HG03571 (cell line): ENCODE data around the gene DRAP1.
A peak's percentile ranks its signal among the peaks of the same experiment; 100 is the strongest.

Source experiments
- ATAC-seq: cut with Tn5 transposase; IDR thresholded peaks from one replicate; pipeline ENCODE4 v1.9.1; 2021; ENCODE audit not compliant: unreplicated experiment

DRAP1 gene, protein sequence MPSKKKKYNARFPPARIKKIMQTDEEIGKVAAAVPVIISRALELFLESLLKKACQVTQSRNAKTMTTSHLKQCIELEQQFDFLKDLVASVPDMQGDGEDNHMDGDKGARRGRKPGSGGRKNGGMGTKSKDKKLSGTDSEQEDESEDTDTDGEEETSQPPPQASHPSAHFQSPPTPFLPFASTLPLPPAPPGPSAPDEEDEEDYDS

GRCh38 chr11:65919141-65919572 lies at the start of gene DRAP1:
DRAP1 (plus strand) TSS chr11:65919426; CDS start chr11:65919502, 76 bp downstream.
- ATAC-seq, result peak; percentile 70

DNA sequence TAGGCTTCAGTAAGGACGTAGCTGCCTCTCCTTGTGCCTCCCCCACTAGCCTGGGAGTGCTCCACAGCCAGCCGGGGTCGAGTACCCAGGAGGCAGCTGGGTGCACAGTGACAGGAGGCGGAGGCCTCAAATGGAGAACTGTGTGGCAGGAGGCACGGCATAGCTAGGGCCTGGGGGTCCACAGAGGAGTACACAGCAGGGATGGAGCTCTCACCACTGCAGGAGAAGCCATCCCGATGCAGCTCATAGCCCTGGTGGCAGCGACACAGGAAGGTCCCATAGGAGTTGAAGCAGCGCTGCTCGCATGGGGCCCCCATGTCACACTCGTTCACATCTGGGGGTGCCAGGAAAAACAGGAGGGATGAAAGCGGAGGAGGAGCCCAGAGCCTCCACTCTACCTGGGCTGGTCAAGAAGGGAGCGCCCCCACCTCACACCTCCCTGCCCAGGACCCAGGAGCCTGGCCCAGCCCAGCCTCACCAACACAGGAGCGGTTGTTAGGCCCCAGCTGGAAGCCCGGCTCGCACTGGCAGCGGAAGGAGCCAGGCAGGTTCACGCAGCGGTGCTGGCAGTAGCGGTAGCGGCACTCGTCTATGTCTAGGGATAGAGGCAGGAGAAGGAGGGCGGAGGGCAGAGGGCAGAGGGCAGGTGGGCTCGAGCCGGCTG lies 49.5 kb upstream of the DRAP1 start:
- ATAC-seq, result no peak

DNA sequence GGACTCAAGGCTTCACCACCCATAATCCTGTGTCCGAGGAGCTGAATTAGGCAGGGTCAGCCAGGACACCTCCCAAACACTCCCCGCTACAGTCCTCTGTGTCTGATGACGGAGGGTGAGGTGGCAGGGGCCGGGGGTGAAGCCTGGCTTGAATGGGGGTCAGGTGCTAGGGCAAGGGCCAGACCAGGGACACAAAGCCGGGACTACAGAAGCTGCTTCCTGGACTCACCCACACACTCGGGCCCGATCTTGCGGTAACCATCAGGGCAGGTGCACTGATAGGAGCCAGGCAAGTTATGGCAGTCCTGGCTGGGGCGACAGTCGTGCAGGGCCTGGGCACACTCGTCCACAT lies 48.9 kb upstream of the DRAP1 start:
- ATAC-seq, result no peak

GRCh38 chr11:65870706-65871681 lies 48.2 kb upstream of the DRAP1 start:
- ATAC-seq, result no peak

DNA sequence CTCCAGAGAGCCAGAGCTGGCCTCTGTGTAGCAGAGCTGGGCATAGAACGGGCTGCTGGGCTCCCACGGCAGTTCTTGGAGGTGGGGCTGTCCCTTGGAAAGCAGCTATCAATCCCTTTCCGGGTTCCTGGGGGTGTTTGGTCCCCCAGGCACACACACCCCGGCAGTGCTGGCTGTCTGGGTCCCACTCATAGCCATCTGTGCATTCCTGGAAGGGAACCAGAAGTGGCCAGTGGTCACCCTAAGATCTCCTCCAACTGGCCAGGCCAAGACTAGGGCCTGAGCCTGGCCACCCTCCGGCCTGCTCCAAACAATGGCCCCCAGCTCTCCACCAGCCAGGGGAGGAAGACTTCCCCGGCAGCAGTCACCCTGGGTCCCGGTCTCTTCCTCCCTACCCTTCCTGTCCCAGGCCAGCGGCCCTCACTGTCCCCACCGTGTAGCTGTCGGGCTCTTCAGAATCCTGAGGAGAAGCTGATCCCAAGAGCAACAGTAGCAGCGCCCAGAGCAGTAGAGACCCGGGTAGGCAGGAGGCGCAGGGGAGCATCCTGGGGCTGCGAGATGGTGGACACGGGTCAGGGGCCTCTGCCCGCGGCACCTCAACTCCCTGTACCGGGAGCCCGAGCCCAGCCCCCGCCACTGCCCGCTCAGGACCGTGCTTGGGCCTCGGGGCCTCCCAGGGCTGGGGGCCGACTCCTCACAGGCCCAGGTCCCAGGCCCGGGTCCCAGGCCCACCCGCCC lies 47.2 kb upstream of the DRAP1 start:
- ATAC-seq, result no peak

GRCh38 chr11:65872586-65873317 lies 46.5 kb upstream of the DRAP1 start, which contains the start of gene EFEMP2:
EFEMP2 (minus strand) TSS chr11:65872800; CDS start chr11:65872354, 446 bp downstream.
- no peak for ATAC-seq

GRCh38 chr11:65873318-65874156 lies 45.7 kb upstream of the DRAP1 start:
- ATAC-seq, result peak; percentile 77

DNA sequence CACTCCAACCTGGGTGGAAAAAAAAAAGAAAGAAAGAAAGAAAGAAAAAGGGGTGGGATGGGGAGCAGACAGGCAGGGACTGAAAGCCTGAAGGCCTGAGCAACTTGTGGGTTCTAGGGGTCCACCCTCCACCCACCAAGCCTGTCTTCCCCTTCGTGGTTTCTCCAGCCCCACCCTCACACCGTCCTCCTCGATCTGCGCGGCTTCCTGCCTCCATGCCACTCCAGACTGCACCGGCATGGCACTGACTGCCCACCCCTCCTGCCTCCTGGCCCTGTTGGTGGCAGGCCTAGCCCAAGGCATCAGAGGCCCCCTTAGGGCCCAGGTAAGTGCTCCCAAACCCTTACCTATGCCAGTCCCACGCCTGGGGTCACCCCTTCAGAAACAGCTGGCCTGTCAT lies 39.6 kb upstream of the DRAP1 start, which contains the start of gene CTSW:
Gene CTSW, plus strand, starts transcription at position 221 of the 400 bp plus-strand sequence. Its CDS starts 18 bp downstream, at position 239.
- no peak for ATAC-seq

DNA sequence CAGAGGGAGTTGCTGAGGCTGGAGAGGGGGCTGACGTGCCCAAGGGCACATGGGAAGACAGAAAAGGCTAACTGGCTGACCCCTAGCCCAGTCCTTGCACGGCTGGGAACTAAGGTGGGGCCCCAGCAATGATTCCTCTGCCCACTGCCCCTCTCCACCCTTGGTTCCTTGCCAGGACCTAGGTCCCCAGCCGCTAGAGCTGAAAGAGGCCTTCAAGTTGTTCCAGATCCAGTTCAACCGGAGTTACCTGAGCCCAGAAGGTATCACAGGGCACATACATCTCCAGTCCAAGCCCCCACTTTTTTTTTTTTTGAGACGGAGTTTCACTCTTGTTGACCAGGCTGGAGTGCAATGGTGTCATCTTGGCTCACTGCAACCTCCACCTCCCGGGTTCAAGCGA lies 39.2 kb upstream of the DRAP1 start:
- no peak for ATAC-seq

DNA sequence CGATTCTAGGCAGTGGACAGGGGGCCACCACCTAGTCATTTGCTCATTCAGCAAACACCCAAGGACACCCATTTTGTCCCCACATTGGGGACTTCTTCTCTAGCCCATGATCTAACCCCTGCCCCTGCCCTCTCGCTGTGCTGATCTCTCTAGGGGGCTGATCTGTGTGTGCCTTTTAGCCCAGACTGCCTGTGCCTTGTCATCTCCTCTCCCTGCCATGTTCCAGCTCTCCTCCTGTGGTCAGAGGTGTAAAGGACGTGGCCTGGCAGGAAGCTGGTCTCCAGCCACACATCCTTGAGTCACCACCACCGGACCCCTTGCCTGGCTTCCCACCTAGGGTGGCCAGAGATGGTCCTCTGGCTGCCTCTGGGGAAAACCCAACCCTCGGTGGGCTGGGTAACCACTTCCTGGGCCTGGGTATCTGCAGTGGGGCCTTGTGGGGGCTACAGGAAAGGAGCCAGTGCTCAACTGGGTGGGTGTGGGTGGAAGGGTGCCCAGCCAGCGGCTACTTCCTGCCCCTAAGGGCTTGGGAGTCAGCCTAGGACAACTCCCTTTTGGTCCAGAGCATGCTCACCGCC lies 38.3 kb upstream of the DRAP1 start:
- ATAC-seq, result no peak

DNA sequence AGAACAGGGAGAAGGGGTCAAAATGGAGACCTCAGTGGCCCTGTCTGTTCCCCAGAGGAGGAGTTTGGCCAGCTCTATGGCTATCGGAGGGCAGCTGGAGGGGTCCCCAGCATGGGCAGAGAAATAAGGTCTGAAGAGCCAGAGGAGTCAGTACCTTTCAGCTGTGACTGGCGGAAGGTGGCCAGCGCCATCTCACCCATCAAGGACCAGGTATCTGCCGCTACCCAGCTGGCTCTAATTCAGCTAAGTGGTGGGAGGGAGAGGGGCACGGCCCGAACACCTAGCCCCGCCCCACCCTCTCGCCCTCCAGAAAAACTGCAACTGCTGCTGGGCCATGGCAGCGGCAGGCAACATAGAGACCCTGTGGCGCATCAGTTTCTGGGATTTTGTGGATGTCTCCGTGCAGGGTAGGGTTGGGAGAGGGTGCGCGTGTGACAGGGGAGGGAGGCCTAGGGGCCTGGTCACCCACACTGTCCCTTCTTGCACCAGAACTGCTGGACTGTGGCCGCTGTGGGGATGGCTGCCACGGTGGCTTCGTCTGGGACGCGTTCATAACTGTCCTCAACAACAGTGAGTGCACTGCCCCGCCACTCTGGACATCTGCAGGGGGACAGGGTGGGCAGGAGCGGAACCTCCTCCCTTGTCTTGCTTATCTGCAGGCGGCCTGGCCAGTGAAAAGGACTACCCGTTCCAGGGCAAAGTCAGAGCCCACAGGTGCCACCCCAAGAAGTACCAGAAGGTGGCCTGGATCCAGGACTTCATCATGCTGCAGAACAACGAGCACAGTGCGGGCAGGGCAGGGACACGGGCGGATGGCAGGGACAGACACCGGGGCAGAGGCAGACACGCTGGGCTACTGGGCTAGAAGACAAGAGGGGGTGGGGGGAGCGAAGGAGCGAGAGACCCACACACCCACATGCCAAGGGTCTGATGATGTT lies 36.8 kb upstream of the DRAP1 start:
- ATAC-seq, result no peak

DNA sequence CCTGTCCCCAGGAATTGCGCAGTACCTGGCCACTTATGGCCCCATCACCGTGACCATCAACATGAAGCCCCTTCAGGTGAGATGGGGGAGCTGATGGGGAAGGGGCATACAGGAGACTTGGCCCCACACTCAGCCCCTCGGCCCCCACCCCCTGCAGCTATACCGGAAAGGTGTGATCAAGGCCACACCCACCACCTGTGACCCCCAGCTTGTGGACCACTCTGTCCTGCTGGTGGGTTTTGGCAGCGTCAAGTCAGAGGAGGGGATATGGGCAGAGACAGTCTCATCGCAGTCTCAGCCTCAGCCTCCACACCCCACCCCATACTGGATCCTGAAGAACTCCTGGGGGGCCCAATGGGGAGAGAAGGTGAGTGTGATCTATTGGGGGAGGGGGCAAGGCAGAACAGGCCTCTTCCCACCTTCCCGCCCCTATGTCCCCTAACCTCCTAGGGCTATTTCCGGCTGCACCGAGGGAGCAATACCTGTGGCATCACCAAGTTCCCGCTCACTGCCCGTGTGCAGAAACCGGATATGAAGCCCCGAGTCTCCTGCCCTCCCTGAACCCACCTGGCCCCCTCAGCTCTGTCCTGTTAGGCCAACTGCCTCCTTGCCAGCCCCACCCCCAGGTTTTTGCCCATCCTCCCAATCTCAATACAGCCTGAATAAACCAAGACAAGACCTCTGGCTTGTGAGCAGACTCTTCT lies 36.0 kb upstream of the DRAP1 start:
- no peak for ATAC-seq

- ATAC-seq, result no peak
Measured at GRCh38 chr11:65883786-65884715, 35.2 kb upstream of the DRAP1 start.

DNA sequence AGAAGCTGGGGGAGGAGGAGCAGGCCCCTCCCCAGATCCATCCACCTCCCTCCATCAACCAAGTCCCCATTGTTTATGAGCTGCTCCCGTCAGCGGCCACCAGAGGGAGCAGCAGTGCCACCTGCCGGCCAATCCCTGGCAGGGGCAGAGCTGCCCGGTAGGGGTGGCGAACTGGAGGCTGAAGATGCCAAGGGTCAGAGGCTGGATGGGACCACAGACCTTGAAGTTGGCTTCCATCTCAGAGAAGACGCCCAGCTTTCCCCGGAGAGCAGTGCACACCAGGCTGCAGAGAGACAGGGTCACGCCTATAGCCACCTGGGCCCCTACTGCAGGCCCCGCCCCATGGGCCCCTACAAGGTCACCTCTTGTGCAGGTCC lies 34.5 kb upstream of the DRAP1 start:
- no peak for ATAC-seq

DNA sequence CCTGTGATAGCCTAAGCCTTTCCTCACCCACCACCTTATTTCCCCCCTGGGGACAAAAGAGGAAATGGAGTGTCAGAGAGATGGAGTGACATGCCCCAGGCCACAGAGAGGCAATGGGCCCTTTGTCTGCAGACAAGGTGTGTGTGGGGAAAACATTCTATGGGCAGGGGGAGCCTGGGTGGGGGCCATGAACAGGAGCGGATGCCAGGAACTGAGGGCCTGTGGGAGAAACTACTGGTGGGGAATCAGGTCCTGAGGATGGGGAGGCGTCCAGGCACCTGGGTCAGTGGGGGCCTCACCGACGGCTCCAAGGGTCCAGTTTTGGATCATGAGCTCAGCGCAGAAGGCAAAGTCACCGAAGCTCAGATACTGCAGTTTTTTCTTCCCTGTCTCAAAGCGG lies 34.0 kb upstream of the DRAP1 start:
- ATAC-seq, result no peak
